NCI-H146 (cell line): ENCODE measurements around the gene TMEM165.

Experiments used
- DNase-seq: peaks from one replicate; lab custom pipeline; 2025; lab: John Stamatoyannopoulos, UW

Gene TMEM165

GRCh38 chr4:55406545-55406944, 10.8 kb downstream of the TMEM165 start:
- DNase-seq: no peak

GRCh38 chr4:55407119-55407518, 11.4 kb downstream of the TMEM165 start:
- DNase-seq: no peak

GRCh38 chr4:55407764-55408163, 12.0 kb downstream of the TMEM165 start:
- no peak for DNase-seq

- DNase-seq: no peak
Observed at GRCh38 chr4:55409468-55410171, 13.9 kb downstream of the TMEM165 start.

- no peak for DNase-seq
Observed at GRCh38 chr4:55410431-55410830, 14.7 kb downstream of the TMEM165 start.

- no peak for DNase-seq
Observed at GRCh38 chr4:55411621-55412020, 15.9 kb downstream of the TMEM165 start.

- DNase-seq: no peak
Observed at GRCh38 chr4:55416176-55416575, 20.4 kb downstream of the TMEM165 start.

GRCh38 chr4:55424791-55425190, 29.0 kb downstream of the TMEM165 start:
- no peak for DNase-seq

GRCh38 chr4:55431710-55432336, 36.1 kb downstream of the TMEM165 start:
- no peak for DNase-seq

- no peak for DNase-seq
Observed at GRCh38 chr4:55435141-55435841, 39.5 kb downstream of the TMEM165 start.

- DNase-seq: no peak
Observed at GRCh38 chr4:55437356-55437796, 41.6 kb downstream of the TMEM165 start.

GRCh38 chr4:55437823-55438222, 42.1 kb downstream of the TMEM165 start:
- no peak for DNase-seq

GRCh38 chr4:55438314-55438713, 42.6 kb downstream of the TMEM165 start:
- no peak for DNase-seq

GRCh38 chr4:55439023-55439422, 43.3 kb downstream of the TMEM165 start:
- DNase-seq: peak; percentile 49

- DNase-seq: no peak
Observed at GRCh38 chr4:55440786-55441185, 45.0 kb downstream of the TMEM165 start.

- no peak for DNase-seq
Observed at GRCh38 chr4:55442541-55442940, 46.8 kb downstream of the TMEM165 start.

GRCh38 chr4:55444827-55445226, 49.1 kb downstream of the TMEM165 start:
- DNase-seq: peak; percentile 2

GRCh38 chr4:55445921-55446577, 50.3 kb downstream of the TMEM165 start:
- no peak for DNase-seq

GRCh38 chr4:55446578-55446922, 50.8 kb downstream of the TMEM165 start:
- DNase-seq: no peak

- no peak for DNase-seq
Observed at GRCh38 chr4:55447108-55447708, 51.5 kb downstream of the TMEM165 start.

GRCh38 chr4:55447831-55448230, 52.1 kb downstream of the TMEM165 start:
- DNase-seq: no peak

- DNase-seq: no peak
Observed at GRCh38 chr4:55450566-55450965, 54.8 kb downstream of the TMEM165 start.
